ENCODE measurements around the gene PPIF.
A peak's percentile ranks its signal among the peaks of the same experiment; 100 is the strongest.

Gene PPIF

DNA sequence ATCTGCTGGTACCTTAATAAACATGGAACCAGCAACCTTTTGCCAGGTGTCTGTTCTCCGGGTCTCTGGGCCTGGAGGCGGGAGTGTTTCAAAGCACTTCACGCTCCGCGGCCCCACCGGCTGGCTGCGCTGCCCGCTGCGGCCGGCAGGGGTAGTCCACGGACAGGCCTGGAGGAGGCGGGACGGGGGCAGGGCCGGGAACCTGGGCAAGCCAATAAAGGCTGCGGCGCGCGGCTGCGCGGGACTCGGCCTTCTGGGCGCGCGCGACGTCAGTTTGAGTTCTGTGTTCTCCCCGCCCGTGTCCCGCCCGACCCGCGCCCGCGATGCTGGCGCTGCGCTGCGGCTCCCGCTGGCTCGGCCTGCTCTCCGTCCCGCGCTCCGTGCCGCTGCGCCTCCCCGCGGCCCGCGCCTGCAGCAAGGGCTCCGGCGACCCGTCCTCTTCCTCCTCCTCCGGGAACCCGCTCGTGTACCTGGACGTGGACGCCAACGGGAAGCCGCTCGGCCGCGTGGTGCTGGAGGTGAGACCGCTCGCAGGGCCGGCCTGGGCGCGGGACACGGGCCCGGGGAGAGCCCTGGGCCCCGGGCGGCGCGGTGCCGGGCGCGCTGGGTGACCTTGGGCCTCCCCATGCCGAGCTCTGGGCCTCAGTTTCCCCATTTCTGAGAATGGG, at the start of gene PPIF:
Gene PPIF (plus strand): TSS at position 244 of the 668 bp plus-strand sequence. CDS start 80 bp downstream, at position 324.
- H3K4me3 ChIP-seq (ENCODE audit: low read depth, low read length): peak within 1 kb of the TSS; percentile 53

DNA sequence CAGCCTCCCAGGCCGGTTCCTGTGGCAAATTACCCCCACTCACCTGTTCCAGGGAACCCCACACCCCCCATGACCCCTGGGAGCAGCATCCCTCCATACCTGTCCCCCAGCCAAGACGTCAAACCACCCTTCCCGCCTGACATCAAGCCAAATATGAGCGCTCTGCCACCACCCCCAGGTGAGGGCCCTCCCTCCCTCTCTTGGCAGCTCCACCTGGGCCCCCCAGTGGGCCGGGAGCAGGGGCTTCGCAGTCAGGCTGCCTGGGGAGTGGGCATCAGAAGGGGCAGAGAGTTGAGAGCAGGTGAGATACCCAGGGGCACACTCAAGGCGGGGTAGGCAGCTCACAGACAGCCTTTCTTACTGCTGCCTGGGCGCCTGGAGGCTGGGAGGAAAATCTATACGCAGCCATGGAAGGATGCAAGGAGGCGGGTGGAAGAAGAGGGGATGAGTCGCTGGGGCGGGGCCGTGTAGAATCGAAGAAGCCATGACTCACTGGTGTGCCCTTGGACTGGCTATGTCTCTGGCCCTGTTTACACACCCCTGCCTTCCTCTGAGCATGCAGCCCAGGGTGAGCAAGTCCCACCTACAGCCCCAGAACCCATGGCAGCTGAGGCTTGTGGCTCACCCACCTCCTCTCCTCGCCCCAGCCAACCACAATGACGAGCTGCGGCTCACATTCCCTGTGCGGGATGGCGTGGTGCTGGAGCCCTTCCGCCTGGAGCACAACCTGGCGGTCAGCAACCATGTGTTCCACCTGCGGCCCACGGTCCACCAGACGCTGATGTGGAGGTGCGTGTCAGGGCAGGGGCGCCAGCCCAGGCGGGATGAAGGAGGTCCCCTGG, 48.6 kb upstream of the PPIF start:
- no peak overlapping the region for H3K4me3 ChIP-seq (ENCODE audit: low read depth, low read length)

- H3K4me3 ChIP-seq (ENCODE audit: low read depth, low read length): no peak overlapping the region
These were observed 47.6 kb upstream of the PPIF start for GRCh38 chr10:79299397-79300241.

DNA sequence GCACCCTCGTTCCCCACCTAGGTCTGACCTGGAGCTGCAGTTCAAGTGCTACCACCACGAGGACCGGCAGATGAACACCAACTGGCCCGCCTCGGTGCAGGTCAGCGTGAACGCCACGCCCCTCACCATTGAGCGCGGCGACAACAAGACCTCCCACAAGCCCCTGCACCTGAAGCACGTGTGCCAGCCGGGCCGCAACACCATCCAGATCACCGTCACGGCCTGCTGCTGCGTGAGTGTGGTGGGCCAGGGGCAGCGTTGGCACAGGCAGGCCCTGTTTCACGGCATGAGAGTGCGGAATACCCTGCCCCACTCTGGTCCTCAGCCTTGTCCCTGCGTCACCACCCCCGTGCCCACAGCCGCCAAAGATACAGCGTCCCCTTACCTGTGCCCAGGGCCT, 46.6 kb upstream of the PPIF start:
- H3K4me3 ChIP-seq (ENCODE audit: low read depth, low read length): no peak overlapping the region

- no peak overlapping the region for H3K4me3 ChIP-seq (ENCODE audit: low read depth, low read length)
These were observed 45.3 kb upstream of the PPIF start for GRCh38 chr10:79301754-79302530.

DNA sequence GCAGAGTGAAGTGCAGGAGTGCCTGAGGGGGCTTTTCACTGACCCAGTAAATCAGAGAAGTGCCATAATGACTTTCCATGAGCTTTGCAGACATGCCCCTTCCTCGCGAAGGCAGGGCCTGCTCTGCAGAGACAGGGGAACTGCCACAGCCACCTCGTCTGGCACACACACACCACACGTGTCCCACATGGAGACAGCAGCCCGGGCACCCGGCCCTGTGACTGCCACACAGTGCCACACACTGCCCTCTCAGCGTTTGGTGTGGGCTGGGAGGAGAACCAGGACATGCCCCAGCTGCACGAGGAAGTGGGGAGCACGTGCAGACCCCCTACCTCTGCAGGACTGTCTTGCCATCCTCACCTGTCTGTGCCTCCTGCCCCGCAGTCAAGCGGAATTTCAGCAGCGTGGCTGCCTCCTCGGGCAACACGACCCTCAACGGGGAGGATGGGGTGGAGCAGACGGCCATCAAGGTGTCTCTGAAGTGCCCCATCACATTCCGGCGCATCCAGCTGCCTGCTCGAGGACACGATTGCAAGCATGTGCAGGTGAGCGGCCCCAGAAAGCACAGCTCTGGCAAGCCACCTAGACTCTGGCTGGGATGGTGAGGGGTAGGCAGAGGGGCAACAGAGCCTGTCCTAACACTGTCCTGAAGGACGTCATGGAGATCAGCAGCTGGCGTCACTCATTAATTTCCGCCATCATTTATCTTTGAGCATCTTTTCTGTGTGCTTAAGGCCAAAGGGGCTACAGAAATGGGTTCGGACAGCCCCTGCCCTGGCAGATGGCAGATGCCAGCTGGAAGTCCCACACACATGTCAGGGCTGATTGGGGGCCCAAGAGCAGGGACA, 43.4 kb upstream of the PPIF start:
- H3K4me3 ChIP-seq (ENCODE audit: low read depth, low read length): no peak overlapping the region

DNA sequence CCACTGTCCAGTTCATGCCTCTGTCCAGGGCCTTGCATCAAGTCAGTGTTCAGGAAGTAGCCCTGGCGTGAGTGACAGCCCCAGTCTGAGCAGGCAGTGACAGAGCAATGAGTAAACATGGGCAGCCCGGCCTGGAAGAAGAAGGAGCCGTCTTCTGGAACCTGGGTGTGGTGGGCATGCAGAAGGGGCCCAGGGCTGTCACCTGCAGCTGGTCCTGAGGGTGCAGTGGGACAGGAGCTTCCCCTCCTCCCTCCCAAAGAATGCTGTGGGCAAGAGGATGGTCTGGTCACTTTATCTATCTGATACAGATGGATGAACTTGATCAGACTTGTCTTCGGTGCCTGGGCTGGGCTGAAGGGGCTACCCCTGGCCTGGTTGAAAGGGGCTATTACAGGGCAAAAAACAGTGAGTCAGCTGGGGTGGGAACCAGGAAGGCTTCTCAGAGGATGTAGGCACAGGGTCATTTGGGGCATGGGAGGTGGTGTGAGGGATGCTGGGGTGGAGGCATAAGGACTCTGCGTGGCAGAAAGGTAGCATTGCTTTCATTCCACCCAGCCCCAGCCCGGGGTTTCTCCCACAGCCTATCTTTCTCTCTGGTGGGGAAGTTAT, 42.7 kb upstream of the PPIF start:
- H3K4me3 ChIP-seq (ENCODE audit: low read depth, low read length): no peak overlapping the region

- H3K4me3 ChIP-seq (ENCODE audit: low read depth, low read length): no peak overlapping the region
These were observed 41.8 kb upstream of the PPIF start for GRCh38 chr10:79305515-79305914.

DNA sequence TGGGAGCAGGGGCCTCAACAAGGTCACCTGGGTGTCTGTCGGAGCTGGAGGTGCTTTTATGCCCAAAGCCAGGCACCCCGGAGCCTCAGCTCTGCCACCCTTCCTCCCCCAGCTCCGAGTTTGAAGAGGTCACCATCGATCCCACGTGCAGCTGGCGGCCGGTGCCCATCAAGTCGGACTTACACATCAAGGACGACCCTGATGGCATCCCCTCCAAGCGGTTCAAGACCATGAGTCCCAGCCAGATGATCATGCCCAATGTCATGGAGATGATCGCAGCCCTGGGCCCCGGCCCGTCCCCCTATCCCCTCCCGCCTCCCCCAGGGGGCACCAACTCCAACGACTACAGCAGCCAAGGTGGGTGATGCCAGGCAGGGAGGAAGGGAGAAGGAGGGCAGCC, 41.3 kb upstream of the PPIF start:
- no peak overlapping the region for H3K4me3 ChIP-seq (ENCODE audit: low read depth, low read length)

DNA sequence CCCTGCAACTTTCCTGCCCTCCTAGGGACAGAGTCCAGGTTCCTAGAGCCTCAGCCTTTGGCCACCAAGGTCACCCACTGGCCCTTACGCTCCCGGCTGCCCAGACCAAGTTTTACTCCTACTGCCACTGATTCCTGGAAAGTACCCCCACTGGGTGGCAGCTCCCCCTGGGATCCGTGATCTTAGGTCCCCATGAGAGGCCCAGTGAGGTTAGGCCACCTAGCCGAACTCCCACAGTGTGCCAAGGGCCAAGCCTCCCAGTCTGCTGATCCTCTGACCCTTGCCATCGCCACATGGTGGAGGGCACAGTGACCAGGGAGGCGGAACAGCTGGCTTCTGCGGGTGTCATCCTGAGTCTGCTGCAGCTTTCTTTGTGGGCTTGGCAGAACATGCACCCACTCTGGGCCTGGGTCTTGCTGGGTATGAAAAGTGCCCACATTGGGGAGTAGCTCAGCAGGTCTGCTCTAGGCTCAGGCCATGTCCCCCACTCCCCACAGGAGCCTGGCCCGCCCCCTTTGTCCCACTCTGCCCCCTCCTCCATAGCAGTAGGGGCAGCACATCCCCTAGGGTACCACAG, 40.5 kb upstream of the PPIF start:
- H3K4me3 ChIP-seq (ENCODE audit: low read depth, low read length): no peak overlapping the region

GRCh38 chr10:79308016-79308415, 39.3 kb upstream of the PPIF start:
- no peak overlapping the region for H3K4me3 ChIP-seq (ENCODE audit: low read depth, low read length)

- no peak overlapping the region for H3K4me3 ChIP-seq (ENCODE audit: low read depth, low read length)
These were observed 38.2 kb upstream of the PPIF start for GRCh38 chr10:79308969-79309665.

DNA sequence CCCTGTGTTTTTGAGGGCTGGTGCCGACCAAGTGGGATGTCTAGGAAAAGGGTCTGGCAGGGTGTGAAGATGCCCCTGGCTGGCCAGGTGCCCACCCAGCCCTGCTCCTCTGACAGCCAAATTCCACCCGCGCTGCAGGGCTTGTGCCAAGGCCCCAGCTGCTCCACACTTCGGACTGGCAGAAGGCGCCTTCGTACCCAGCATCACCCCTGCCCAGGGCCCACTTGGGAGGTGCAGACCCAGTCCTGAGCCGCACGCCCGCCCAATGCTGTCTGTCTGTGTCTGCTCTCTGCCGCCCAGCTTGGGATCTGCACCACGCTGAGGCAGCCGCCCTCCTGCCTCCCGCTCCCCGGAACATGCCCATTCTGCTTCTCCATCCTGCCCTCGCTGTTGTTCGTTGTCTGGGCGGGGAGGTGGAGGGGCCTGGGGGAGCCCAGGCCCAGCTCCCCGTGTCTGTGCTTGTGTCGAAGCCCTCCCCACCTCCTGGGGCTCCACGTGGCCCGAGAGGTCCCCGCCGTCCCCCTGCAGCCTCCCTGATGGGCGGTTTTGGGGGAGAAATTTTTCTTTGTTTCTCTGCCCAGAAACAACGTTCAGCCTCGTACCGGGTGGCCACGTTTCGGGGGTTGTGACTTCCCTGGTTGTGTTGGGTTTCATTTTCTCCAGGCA, 36.9 kb upstream of the PPIF start:
- H3K4me3 ChIP-seq (ENCODE audit: low read depth, low read length): no peak overlapping the region

GRCh38 chr10:79310911-79311573, 36.2 kb upstream of the PPIF start:
- no peak overlapping the region for H3K4me3 ChIP-seq (ENCODE audit: low read depth, low read length)

- H3K4me3 ChIP-seq (ENCODE audit: low read depth, low read length): no peak overlapping the region
These were observed 35.5 kb upstream of the PPIF start for GRCh38 chr10:79311581-79312407.

GRCh38 chr10:79312601-79313187, 34.6 kb upstream of the PPIF start:
- H3K4me3 ChIP-seq (ENCODE audit: low read depth, low read length): no peak overlapping the region
